GM18951 (cell line): ENCODE results near the gene CCR8.

Source experiments
- POLR2A ChIP-seq: IDR thresholded peaks from 4 replicates; pipeline ENCODE4 v1.6.1; 2011; ENCODE audit warnings: mild to moderate bottlenecking; ENCODE audit not compliant: insufficient read length, insufficient read depth; ENCODE audit errors: extremely low read depth
- in situ Hi-C: fragments of 300-500 bp; cut with MboI; formaldehyde crosslinking; loops from one replicate; pipeline ENCODE4 v1.12.0; 2022; ENCODE audit warnings: low sequenced_read_pairs, mixed read lengths, inconsistent platforms; ENCODE audit not compliant: unreplicated experiment

Gene CCR8

GRCh38 chr3:39329493-39329892 lies at the start of gene CCR8:
TSS of gene CCR8 (plus strand) at chr3:39329709. CDS start at chr3:39332332, 2,623 bp downstream.
- in situ Hi-C loops, result no loop called here
- TF ChIP-seq POLR2A, result no peak

DNA sequence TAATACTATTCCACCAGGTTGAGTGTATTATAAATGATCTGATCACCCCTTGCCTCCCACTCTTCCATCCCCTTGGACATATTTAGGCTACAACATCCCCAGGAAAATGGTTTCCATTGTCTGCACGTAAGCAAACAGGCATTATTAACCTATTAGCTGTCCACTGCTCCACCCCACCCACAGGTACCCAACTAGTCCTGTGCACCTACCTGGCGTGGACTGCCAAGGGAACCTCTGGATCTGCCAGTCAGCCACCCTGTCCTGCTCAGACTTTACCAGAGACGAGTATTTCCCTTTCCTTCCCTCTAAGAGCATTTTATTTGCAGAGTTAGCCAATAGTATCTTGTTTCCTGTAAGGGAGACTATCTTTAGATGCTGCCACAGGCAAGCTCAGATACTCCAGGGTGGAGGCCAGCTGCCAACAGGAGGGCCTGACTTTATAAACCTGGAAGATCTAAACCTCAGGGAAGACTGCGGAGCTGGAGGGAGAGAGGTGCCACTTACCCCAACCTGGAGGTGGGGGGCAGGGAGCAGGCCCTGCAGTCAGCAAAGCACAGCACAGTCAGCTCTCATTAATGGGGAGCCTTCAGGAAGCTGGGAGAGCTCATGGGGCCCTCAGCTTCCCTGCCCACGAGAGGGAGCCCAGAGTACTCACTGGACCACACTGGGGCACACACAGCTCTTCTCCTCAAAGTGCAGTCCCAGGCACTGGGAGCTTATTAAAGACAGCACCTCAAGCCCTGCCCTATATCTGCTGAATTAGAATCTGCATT lies 49.6 kb upstream of the CCR8 start, which contains the start of gene CX3CR1:
Gene CX3CR1 (minus strand): TSS at position 292 of the 773 bp plus-strand sequence. CDS start 13,527 bp downstream, outside the sequence.
- in situ Hi-C loops, result loop anchor here (5.0 kb wide), 1 partner anchor 93 kb away; no protein-coding TSS in a partner anchor
- no peak for TF ChIP-seq POLR2A

GRCh38 chr3:39280571-39280970 lies 48.9 kb upstream of the CCR8 start:
- TF ChIP-seq POLR2A, result no peak
- in situ Hi-C loops, result loop anchor here (5.0 kb wide), 1 partner anchor 93 kb away; no protein-coding TSS in a partner anchor

GRCh38 chr3:39281533-39281932 lies 48.0 kb upstream of the CCR8 start:
- in situ Hi-C loops, result loop anchor here (5.0 kb wide), 1 partner anchor 94 kb away; no protein-coding TSS in a partner anchor
- TF ChIP-seq POLR2A, result no peak

DNA sequence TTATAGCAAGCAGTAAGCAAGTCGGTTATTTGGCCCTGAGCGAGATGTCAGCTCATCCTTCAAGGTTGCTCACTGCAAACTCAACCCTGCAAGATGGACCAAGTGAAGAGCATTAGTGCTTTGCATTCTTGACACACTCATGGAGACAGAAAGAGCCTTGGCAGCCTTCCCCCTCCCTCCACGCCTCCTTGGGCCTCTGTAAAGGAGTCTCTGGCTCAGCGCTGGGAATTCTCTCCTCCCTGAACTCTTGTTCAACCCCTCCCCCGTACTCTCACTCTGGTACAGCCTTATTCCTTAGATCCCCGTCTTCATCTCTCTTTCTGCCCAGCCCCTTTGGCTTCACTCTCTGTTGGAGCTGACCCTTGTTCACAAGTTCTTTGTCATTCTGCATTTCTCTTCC lies 47.5 kb upstream of the CCR8 start:
- TF ChIP-seq POLR2A, result no peak
- in situ Hi-C loops, result loop anchor here (5.0 kb wide), 1 partner anchor 95 kb away; no protein-coding TSS in a partner anchor

DNA sequence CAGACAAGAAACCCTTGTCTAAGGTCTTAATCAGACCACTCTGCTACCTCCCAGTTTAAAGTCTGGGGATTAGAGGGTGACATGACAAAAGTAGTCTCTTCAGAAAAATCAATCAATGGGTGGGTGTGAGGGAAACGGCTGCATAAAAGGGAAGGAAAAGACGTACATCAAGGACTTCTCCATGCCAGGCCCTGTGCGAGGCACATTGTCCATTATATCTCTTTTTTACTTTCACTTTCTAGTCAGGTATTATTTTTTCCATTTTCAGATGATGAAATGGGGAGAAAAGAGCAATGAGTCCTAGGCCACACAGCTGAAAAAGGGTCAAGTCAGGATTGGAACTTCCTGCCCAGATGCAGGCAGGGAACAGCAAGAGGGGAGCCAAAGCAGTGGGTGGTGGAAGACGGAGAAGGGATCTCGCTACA lies 45.0 kb upstream of the CCR8 start:
- in situ Hi-C loops, result loop anchor here (5.0 kb wide), 1 partner anchor 97 kb away; no protein-coding TSS in a partner anchor
- no peak for TF ChIP-seq POLR2A

DNA sequence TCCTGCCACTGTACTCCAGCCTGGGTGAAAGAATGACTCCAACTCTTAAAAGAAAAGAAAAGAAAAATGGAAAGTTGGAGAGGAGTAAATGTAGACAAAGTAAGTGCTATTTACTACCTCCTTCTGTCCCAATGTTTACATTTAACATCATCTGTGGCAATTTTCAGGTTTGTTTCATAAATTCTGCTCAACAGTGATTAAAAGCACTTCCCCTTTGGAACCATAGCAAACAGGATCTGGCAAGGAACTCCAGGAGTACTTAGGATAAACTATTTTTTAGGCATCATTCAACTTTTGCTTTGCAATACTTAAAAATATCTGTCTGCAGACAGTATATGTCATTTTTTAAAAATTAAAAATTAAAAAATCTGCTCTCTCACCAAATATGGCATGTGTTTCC lies 44.2 kb upstream of the CCR8 start:
- no peak for TF ChIP-seq POLR2A
- in situ Hi-C loops, result no loop called here

- no peak for TF ChIP-seq POLR2A
- in situ Hi-C loops, result no loop called here
Measured at GRCh38 chr3:39286771-39287170, 42.7 kb upstream of the CCR8 start.

DNA sequence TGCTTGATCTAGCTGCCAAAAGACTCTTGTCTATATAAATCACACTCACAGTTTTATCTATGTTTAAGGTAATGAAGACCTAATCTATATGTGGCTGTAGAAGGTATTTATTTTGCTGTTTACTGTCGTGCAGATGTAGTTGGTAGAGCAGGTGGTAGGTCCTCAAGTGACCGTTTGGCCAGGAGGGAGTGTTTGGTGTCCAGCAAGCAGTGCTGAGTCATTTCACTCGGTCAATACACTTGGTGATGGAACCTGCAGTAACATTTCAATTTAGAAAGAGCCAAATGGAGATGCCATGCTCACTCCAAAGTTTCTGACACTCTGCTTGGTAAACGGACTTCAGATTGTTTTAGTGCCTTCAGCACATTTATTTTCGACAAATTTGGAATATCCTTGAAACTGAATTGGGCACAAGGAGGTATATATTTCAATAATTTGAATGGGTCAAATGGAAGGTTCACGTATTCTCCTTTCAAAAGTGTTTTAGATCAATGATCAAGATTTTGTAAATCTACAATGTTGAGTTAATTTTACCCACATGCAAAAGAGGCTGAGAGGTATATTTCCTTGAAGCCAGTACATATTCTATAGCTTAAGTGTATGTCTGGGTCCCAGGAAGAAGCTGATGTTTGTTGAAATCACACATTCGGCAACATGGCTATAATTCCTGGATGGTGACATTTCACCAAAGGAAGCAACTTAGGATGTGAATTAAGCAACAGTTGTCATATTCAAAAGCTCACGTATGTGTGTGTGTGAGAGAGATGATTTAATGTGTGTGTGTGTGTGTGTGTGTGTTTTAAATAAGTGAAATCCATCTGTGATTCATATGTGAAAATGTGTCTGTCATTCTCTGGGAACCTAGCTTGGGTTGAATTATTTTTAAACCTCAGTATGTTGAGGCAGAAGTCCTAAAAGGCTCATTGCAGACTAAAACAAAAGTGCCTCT lies 42.0 kb upstream of the CCR8 start:
- in situ Hi-C loops, result no loop called here
- no peak for TF ChIP-seq POLR2A

DNA sequence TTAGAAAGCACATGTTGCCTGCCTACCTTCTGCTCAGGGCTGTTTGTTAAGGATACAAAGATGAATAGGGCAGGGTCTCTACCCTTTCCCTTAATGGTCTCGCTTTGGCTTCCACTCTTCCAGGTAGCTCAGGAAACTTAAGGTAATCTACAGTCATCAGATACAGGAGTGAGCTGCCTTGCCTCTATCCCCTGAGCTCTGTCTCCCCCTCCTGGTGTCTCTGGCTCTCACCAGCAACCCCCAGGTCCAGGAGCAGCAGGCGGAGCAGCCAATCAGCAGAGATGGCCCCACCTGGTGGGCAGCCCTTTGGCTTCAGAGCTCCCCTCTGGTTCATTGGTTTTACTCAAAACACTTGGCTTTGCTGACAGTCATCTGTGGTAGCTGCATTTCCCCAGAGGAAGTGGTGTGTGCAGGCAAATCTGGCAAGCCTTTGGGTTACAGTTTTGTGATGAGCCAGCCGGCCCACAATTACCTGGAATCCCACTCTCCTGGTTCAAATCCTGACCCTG lies 41.2 kb upstream of the CCR8 start:
- no peak for TF ChIP-seq POLR2A
- in situ Hi-C loops, result no loop called here

DNA sequence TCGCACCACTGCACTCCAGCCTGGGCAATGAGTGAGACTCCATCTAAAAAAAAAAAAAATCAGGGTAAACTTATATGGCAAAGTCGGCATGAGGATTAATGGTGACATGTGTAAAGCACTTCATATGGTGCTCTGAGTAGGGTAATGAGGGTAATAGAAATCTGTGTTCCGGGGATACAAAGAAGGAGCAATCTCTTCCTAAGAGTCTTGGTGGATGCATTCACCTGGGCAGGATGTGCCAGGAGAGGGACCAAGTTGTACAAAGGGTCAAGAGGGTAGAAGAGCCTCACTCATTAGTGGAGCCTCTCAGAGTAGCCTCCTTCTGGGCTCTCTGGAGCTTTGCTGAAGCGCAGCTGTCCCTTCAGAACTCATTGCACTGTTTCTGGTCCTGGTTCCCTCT lies 40.4 kb upstream of the CCR8 start:
- TF ChIP-seq POLR2A, result no peak
- in situ Hi-C loops, result no loop called here

- no peak for TF ChIP-seq POLR2A
- in situ Hi-C loops, result loop anchor here (10.0 kb wide), 1 partner anchor 95 kb away; the partner anchor contains the start of gene SLC25A38
Measured at GRCh38 chr3:39290255-39290654, 39.3 kb upstream of the CCR8 start.

DNA sequence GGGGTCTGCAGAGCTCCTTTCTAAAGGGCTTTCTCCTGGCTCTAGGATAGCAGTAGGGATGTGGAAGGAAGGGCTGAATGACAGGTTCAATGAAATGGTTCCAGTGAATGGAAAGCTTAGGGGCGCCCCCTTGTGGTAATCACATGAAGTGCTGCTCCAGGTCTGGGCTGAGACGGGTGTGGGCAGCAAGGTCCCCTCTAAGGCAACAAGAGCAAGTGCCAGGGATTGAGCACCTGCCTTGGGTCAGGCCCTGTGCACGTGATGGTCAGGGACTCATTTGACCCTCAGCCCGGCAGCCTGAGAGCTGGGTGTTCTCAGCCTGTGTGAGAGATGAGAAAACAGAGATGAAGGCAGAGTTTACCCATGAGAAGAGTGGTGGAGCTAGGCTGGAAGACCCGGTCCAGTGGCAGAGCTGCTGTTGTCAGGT lies 37.6 kb upstream of the CCR8 start:
- TF ChIP-seq POLR2A, result no peak
- in situ Hi-C loops, result loop anchor here (10.0 kb wide), 1 partner anchor 93 kb away; the partner anchor contains the start of gene SLC25A38
